HG02798 (cell line): ENCODE results near the gene PELO.
"Not testable (repeated sequence)": the region's sequence is repeated elsewhere in the genome, so short reads cannot be mapped to it uniquely, and the experiment has no call there.

Experiments
- ATAC-seq: cut with Tn5 transposase; IDR thresholded peaks from one replicate; pipeline ENCODE4 v1.9.1; 2021; ENCODE audit warnings: mild to moderate bottlenecking; ENCODE audit not compliant: unreplicated experiment, poor library complexity

The PELO gene, protein sequence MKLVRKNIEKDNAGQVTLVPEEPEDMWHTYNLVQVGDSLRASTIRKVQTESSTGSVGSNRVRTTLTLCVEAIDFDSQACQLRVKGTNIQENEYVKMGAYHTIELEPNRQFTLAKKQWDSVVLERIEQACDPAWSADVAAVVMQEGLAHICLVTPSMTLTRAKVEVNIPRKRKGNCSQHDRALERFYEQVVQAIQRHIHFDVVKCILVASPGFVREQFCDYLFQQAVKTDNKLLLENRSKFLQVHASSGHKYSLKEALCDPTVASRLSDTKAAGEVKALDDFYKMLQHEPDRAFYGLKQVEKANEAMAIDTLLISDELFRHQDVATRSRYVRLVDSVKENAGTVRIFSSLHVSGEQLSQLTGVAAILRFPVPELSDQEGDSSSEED

GRCh38 chr5:52787600-52788504 lies at the start of gene PELO, which contains the start of gene ITGA1:
PELO (plus strand) TSS chr5:52787916; CDS start chr5:52800395, 12,479 bp downstream.
ITGA1 (plus strand) TSS chr5:52787916; CDS start chr5:52788354, 438 bp downstream.
- ATAC-seq: peak; percentile 85

DNA sequence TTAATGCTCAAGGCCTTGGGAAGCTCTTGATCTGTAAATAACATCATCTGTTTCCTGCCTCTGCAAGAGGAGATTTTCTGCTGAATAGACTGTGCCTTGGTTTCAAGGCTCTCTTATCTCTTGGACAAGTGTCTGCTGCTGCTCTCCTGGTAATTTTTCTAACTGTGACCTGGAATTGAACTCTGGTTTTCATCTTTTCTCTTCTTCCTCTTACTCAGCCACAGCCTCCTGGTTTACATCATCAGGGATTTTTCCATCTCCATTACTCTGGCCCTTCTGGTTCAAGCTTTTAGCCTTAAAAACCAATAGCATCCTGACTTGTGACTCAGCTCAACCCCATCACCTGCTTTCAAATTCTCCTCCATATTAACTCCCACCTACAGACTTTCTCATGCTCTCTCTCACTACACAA lies 49.6 kb upstream of the PELO start:
- no peak for ATAC-seq

- ATAC-seq: no peak
Measured at GRCh38 chr5:52740007-52740406, 47.7 kb upstream of the PELO start.

DNA sequence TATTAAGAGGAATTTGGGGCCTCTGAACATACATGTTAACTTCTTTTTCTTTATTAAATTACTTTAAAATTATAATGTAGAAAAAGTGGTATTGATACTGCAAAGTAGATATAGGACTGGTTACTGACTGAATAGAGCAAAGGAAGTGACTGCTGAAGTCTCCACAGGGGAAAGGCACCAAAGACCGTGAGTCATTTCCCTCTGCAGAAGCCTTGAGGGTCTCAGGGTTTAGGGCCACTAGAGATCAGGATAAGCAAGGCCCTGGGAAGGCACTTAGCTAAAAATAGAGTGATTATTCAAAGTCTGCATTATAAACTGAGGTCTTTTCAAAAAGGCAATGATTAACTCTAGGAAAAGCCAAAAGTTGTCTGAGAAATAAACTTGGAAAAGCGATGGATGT lies 44.7 kb upstream of the PELO start:
- no peak for ATAC-seq

GRCh38 chr5:52743529-52743928 lies 44.2 kb upstream of the PELO start:
- no peak for ATAC-seq

- peak; percentile 50 for ATAC-seq
Measured at GRCh38 chr5:52743970-52744369, 43.7 kb upstream of the PELO start.

DNA sequence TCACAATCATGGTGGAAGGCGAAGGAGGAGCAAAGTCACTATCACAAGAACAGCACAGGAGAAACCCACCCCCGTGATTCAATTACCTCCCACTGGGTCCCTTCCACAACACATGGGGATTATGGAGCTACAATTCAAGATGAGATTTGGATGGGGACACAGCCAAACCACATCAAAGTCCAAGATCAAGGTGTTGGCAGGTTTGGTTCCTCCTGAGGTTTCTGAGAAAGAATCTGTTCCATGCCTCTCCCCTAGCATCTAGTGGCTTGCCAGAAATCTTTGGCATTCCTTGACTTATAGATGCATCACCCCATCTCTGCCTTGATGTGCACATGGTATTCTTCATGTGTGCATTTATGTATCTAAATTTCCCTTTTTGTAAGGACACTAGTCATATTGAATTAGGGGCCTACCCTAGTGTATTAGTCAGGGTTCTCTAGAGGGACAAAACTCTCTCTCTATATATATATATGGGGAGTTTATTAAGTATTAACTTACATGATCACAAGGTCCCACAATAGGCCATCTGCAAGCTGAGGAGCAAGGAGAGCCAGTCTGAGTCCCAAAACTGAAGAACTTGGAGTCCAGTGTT lies 42.8 kb upstream of the PELO start:
- not testable (repeated sequence) for ATAC-seq

DNA sequence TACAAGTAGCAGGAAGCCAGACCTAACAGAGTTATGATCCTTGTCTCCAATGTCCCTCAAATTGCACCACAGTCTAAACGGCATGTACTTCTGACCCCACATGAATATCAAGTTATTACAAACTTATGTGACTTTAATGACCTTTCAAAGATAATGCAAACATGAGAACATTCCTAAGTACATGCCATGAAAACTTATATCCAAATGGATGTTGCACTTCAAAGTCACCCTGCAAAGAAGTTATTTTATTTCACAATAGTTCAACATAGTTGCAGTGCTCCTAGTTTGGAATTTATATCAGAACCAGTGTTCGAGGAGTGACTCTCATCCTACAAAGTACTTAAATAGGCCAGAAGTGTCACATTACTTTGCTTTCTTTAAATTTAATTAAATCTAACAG lies 41.2 kb upstream of the PELO start:
- ATAC-seq: no peak

DNA sequence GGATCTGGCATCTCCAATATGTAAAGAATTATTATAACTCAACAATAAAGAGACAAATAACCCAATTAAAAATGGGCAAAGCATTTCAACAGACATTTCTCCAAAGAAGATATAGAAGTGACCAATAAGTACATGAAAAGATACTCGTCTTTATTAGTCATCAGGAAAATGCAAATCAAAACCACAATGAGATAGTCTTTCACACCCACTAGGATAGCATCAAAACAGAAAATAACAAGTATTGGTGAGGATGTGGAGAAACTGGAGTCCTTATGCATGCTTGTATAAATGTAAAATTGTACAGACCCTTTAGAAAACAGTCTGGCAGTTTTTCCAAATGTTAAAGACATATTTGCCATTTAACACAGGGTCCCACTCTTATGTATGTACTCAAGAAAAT lies 39.1 kb upstream of the PELO start:
- no peak for ATAC-seq

DNA sequence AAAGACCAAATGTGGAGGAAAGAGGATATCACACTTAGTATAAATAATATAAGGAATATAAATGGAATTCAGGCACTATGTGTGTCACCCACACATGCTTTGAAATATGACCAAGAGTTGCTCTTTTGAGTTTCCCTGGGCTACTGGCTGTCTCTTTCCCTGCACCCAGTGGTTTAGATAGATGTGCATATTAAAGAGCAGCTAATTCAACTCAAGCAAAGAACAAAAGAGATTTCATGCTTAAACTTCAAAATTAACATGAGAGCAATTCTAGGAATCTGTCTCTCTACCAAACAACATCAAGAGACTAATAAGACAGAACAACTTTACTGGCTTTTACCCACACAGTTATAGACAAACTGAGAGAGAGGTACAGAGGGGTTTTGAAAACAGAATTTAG lies 38.0 kb upstream of the PELO start:
- no peak for ATAC-seq

GRCh38 chr5:52751137-52751536 lies 36.6 kb upstream of the PELO start:
- no peak for ATAC-seq

- ATAC-seq: no peak
Measured at GRCh38 chr5:52754051-52754450, 33.7 kb upstream of the PELO start.

DNA sequence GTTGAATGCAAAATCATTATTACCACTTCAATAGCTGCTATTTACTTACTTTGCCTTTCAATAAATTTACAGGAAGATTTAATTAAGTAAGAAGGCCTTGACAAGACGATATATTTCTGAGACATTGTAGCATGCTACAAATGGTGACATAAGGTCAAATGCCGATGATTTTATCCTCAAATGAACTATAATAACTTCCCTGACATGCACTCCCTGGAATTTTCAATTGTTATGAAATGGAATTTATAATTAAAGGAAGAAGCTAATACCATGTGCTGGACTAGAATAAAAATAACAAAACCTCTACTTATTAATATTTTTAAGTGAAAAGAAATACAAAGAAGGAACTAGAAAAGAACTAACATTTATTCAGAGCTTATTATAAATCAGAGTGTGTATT lies 30.2 kb upstream of the PELO start:
- no peak for ATAC-seq

GRCh38 chr5:52758014-52758413 lies 29.7 kb upstream of the PELO start:
- no peak for ATAC-seq

GRCh38 chr5:52759331-52759730 lies 28.4 kb upstream of the PELO start:
- ATAC-seq: no peak

- ATAC-seq: no peak
Measured at GRCh38 chr5:52760695-52761366, 26.9 kb upstream of the PELO start.

GRCh38 chr5:52767217-52767743 lies 20.4 kb upstream of the PELO start:
- ATAC-seq: no peak

- ATAC-seq: no peak
Measured at GRCh38 chr5:52767766-52768480, 19.8 kb upstream of the PELO start.

GRCh38 chr5:52769061-52769460 lies 18.7 kb upstream of the PELO start:
- ATAC-seq: no peak
